Medulla oblongata (tissue), 1 donor: ENCODE results near the gene STAC2.
A peak's percentile ranks its signal among the peaks of the same experiment; 100 is the strongest.

Source experiments
- DNase-seq: peaks from one replicate; pipeline ENCODE4 v3.0.0-alpha.2; 2015; ENCODE audit errors: extremely low spot score

Gene STAC2

GRCh38 chr17:39165178-39165840 lies 60.4 kb downstream of the STAC2 start:
- DNase-seq, result no peak

- DNase-seq, result peak; percentile 85
These were observed 61.0 kb downstream of the STAC2 start for GRCh38 chr17:39164675-39165143.

GRCh38 chr17:39161962-39162361 lies 63.8 kb downstream of the STAC2 start:
- no peak for DNase-seq
